ENCODE measurements around the gene TNFRSF18. TPM values are rescaled to one million over a fixed set of nuclear protein-coding genes. Genes with fewer than 3 reads are reported as not detected.

Gene TNFRSF18
- total and polyA plus RNA-seq, 2 donors (not counting 1 experiment from before 2014, with no cell fraction given), result 10.1 to 33.5 TPM

DNA sequence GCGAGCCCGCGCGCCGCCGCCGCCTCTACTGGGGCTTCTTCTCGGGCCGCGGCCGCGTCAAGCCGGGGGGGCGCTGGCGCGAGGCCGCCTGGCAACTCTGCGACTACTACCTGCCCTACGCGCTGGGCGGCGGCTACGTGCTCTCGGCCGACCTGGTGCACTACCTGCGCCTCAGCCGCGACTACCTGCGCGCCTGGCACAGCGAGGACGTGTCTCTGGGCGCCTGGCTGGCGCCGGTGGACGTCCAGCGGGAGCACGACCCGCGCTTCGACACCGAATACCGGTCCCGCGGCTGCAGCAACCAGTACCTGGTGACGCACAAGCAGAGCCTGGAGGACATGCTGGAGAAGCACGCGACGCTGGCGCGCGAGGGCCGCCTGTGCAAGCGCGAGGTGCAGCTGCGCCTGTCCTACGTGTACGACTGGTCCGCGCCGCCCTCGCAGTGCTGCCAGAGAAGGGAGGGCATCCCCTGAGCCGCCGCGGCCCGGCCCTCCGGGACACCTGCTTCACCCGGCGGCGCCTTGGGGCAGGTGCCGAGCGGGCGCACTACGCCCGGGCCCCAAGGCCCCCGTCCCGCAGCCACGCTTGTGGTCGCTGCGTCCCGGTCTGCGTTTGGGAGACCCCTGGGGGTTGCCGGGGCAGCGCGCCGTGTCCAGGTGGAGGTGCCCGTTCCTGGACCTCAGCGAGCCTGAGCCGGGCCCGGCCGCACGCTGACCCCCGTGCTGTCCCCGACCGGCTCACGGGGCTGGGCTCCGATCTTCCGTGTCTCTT, 26.6 kb upstream of the TNFRSF18 start:
- peak overlapping the region; percentile 42 for H3K9ac ChIP-seq (ENCODE audit: low read length)
- 88% methylated on average over 98 of the region's 98 CpGs for WGBS (ENCODE audit: insufficient coverage)
- peak overlapping the region in 3 of 5 experiments; percentile 32 to 47 (median 38) for H3K4me3 ChIP-seq (ENCODE audit: control extremely low read depth in 1 of 5, extremely low read depth in 1 of 5, insufficient read depth in 1 of 5, low read depth in 2 of 5, low read length in 4 of 5)
- Mint-ChIP-seq H3K4me3 (peak overlapping the region; percentile 84), H3K4me1 (peaks cover 39% of the 10 kb centered on the region), H3K27me3 (no peaks in the 10 kb centered on the region), H3K9me3 (ENCODE audit: insufficient read depth) (no peaks in the 10 kb centered on the region), H3K27ac (peak overlapping the region; percentile 81)
- H2AFZ ChIP-seq (ENCODE audit: insufficient read depth, low read depth, low read length, poor library complexity, severe bottlenecking), result no peak overlapping the region
- no peak for TF ChIP-seq EZH2 (IDR thresholded peaks at IDR 0.05; ENCODE audit: borderline replicate concordance, insufficient read depth, low read depth, low read length, poor library complexity, severe bottlenecking)
- TF ChIP-seq, protein P1, sequence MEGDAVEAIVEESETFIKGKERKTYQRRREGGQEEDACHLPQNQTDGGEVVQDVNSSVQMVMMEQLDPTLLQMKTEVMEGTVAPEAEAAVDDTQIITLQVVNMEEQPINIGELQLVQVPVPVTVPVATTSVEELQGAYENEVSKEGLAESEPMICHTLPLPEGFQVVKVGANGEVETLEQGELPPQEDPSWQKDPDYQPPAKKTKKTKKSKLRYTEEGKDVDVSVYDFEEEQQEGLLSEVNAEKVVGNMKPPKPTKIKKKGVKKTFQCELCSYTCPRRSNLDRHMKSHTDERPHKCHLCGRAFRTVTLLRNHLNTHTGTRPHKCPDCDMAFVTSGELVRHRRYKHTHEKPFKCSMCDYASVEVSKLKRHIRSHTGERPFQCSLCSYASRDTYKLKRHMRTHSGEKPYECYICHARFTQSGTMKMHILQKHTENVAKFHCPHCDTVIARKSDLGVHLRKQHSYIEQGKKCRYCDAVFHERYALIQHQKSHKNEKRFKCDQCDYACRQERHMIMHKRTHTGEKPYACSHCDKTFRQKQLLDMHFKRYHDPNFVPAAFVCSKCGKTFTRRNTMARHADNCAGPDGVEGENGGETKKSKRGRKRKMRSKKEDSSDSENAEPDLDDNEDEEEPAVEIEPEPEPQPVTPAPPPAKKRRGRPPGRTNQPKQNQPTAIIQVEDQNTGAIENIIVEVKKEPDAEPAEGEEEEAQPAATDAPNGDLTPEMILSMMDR (IDR thresholded peaks at IDR 0.05), result no peak
- H4K20me1 ChIP-seq (ENCODE audit: control insufficient read depth, insufficient read depth, low read length, poor library complexity, severe bottlenecking), result peaks cover 62% of the 10 kb centered on the region
- peaks cover 60% of the 10 kb centered on the region for H3K79me2 ChIP-seq (ENCODE audit: control insufficient read depth, insufficient read depth, low read length)
- POLR2A ChIA-PET, result no interaction called here
- intact Hi-C loops (cut with micrococcal nuclease), result loop anchor here (1.0 to 10.0 kb wide), 4 partner anchors 24 to 198 kb away; partner anchors contain the start of genes ACAP3, C1orf159 and PUSL1
- peaks cover 0 to 18% of the 10 kb centered on the region in 2 experiments for H3K36me3 ChIP-seq (replicated peaks in 1 of 2; ENCODE audit: control extremely low read depth in 1 of 2, control insufficient read depth in 1 of 2, extremely low read depth in 1 of 2, insufficient read depth in 2 of 2, low read length in 1 of 2)
- H3K4me1 ChIP-seq (ENCODE audit: control insufficient read depth in 2 of 2, insufficient read depth in 2 of 2, low read length in 2 of 2), result peaks cover 33 to 39% of the 10 kb centered on the region in 2 donors
- H3K9me3 ChIP-seq (ENCODE audit: control extremely low read depth in 1 of 3, control insufficient read depth in 2 of 3, insufficient read depth in 1 of 3, low read length in 2 of 3), result no peaks in the 10 kb centered on the region
- peak overlapping the region; percentile 88 for H3K4me2 ChIP-seq (replicated peaks; ENCODE audit: low read depth, low read length, poor library complexity, severe bottlenecking)
- CTCF ChIA-PET, result interaction anchor here (2.3 kb wide), 1 partner anchor 18 kb away, joined by 5 read pairs; no protein-coding TSS in a partner anchor
- ATAC-seq (ENCODE audit: low read depth), result no peak
- H3K27ac ChIP-seq (ENCODE audit: low read length in 2 of 2), result no peak overlapping the region
- no peak for DNase-seq
- peaks cover 0 to 5% (median 1%) of the 10 kb centered on the region in 4 experiments for H3K27me3 ChIP-seq (replicated peaks in 1 of 4; ENCODE audit: control extremely low read depth in 1 of 4, control insufficient read depth in 3 of 4, insufficient read depth in 4 of 4, low read length in 3 of 4)
